Measurements from ENCODE around the gene BOC. TPM values are rescaled to one million over a fixed set of nuclear protein-coding genes. Genes with fewer than 3 reads are reported as not detected.

The BOC gene
- polyA plus RNA-seq, 1 experiment, result 11.2 TPM

GRCh38 chr3:113173102-113173501, 38.3 kb upstream of the BOC start:
- Histone ChIP-seq H3K9me3 (ENCODE audit: control insufficient read depth, insufficient read depth, low read length) (peaks cover 3% of the 10 kb centered on the region; the same call in 1 of the 2 replicates), H3K27ac (ENCODE audit: low read depth, low read length) (no peak overlapping the region), H3K4me3 (ENCODE audit: low read depth, low read length) (no peak overlapping the region), H3K27me3 (ENCODE audit: control insufficient read depth, insufficient read depth, low read length) (no peaks in the 10 kb centered on the region)
- ChIA-PET CTCF (no interaction called here), POLR2A (no interaction called here)
- no peak for TF ChIP-seq CTCF (IDR thresholded peaks at IDR 0.05; ENCODE audit: low read depth, low read length)
- DNase-seq (ENCODE audit: low read depth, low spot score), result no peak

GRCh38 chr3:113174304-113174703, 37.1 kb upstream of the BOC start:
- ChIA-PET POLR2A (no interaction called here), CTCF (no interaction called here)
- TF ChIP-seq CTCF (IDR thresholded peaks at IDR 0.05; ENCODE audit: low read depth, low read length), result no peak
- H3K9me3 ChIP-seq (ENCODE audit: control insufficient read depth, insufficient read depth, low read length), result peaks cover 3% of the 10 kb centered on the region; the same call in 1 of the 2 replicates
- no peak overlapping the region for H3K4me3 ChIP-seq (ENCODE audit: low read depth, low read length)
- H3K27me3 ChIP-seq (ENCODE audit: control insufficient read depth, insufficient read depth, low read length), result peaks cover 3% of the 10 kb centered on the region
- no peak for DNase-seq (ENCODE audit: low read depth, low spot score)
- H3K27ac ChIP-seq (ENCODE audit: low read depth, low read length), result no peak overlapping the region

GRCh38 chr3:113174801-113175485, 36.4 kb upstream of the BOC start:
- Histone ChIP-seq H3K27ac (ENCODE audit: low read depth, low read length) (no peak overlapping the region), H3K4me3 (ENCODE audit: low read depth, low read length) (no peak overlapping the region), H3K27me3 (ENCODE audit: control insufficient read depth, insufficient read depth, low read length) (peaks cover 5% of the 10 kb centered on the region), H3K9me3 (ENCODE audit: control insufficient read depth, insufficient read depth, low read length) (peaks cover 3% of the 10 kb centered on the region; the same call in 1 of the 2 replicates)
- ChIA-PET POLR2A (no interaction called here), CTCF (interaction anchor here (1.1 to 1.3 kb wide), 2 partner anchors 14 to 113 kb away, joined by 3 read pairs; no protein-coding TSS in a partner anchor)
- peak; percentile 34 for DNase-seq (ENCODE audit: low read depth, low spot score)
- no peak for TF ChIP-seq CTCF (IDR thresholded peaks at IDR 0.05; ENCODE audit: low read depth, low read length)

GRCh38 chr3:113177526-113177925, 33.8 kb upstream of the BOC start:
- POLR2A ChIA-PET, result no interaction called here
- CTCF ChIA-PET, result interaction anchor here (1.1 kb wide), 1 partner anchor 111 kb away, joined by 3 read pairs; no protein-coding TSS in a partner anchor
- DNase-seq (ENCODE audit: low read depth, low spot score), result no peak
- no peak for TF ChIP-seq CTCF (IDR thresholded peaks at IDR 0.05; ENCODE audit: low read depth, low read length)
- no peak overlapping the region for H3K27ac ChIP-seq (ENCODE audit: low read depth, low read length)
- peaks cover 5% of the 10 kb centered on the region for H3K27me3 ChIP-seq (ENCODE audit: control insufficient read depth, insufficient read depth, low read length)
- peaks cover 3% of the 10 kb centered on the region; the same call in 1 of the 2 replicates for H3K9me3 ChIP-seq (ENCODE audit: control insufficient read depth, insufficient read depth, low read length)
- no peak overlapping the region for H3K4me3 ChIP-seq (ENCODE audit: low read depth, low read length)

GRCh38 chr3:113179235-113179824, 32.0 kb upstream of the BOC start:
- CTCF ChIA-PET, result no interaction called here
- Histone ChIP-seq H3K27me3 (ENCODE audit: control insufficient read depth, insufficient read depth, low read length) (peaks cover 5% of the 10 kb centered on the region), H3K4me3 (ENCODE audit: low read depth, low read length) (no peak overlapping the region), H3K9me3 (ENCODE audit: control insufficient read depth, insufficient read depth, low read length) (peaks cover 3% of the 10 kb centered on the region; the same call in 1 of the 2 replicates), H3K27ac (ENCODE audit: low read depth, low read length) (no peak overlapping the region)
- no peak for DNase-seq (ENCODE audit: low read depth, low spot score)
- TF ChIP-seq CTCF (IDR thresholded peaks at IDR 0.05; ENCODE audit: low read depth, low read length), result no peak
- POLR2A ChIA-PET, result no interaction called here
